A673 (cell line): ENCODE results near the gene KCNK17. TPM values are rescaled to one million over a fixed set of nuclear protein-coding genes. Genes with fewer than 3 reads are reported as not detected.

Source experiments
- BruUV-seq: library from RNA; stranded (reverse); fragments of 400-500 nt; replicated peaks from 2 replicates; lab custom pipeline; 2021; lab: Mats Ljungman, UMichigan
- CTCF ChIA-PET: fragments of 300-600 bp; sonication (Branson Sonifier 250); formaldehyde crosslinking; loops from one replicate; lab custom pipeline; 2022; ENCODE audit warnings: antibody characterized with exemption; lab: Charles Lee
- POLR2A ChIA-PET: fragments of 300-600 bp; sonication (Branson Sonifier 250); formaldehyde crosslinking; loops from one replicate; lab custom pipeline; 2022; ENCODE audit warnings: antibody characterized with exemption; ENCODE audit not compliant: low non-redundant PET; lab: Charles Lee
- DNase-seq: peaks from one replicate; pipeline ENCODE4 v3.0.0-alpha.2; 2015; ENCODE audit warnings: low spot score
- H3K27ac ChIP-seq: fragments of 200-600 bp; sonication (generic); 2 replicates; pipeline ENCODE4 v1.5.1; 2016; ENCODE audit warnings: mixed run types, low read depth, mild to moderate bottlenecking, mixed read lengths, antibody characterized with exemption, low read length; ENCODE audit not compliant: poor library complexity, severe bottlenecking
- H3K27me3 ChIP-seq: fragments of 200-600 bp; sonication (generic); replicated peaks from 2 replicates; pipeline ENCODE4 v1.6.1; 2017; ENCODE audit warnings: mixed run types, low read depth, mild to moderate bottlenecking, mixed read lengths, antibody characterized with exemption, low read length; ENCODE audit not compliant: insufficient read depth, poor library complexity
- H3K36me3 ChIP-seq: fragments of 200-600 bp; sonication (generic); 2 replicates; pipeline ENCODE4 v1.6.1; 2016; ENCODE audit warnings: mixed run types, mild to moderate bottlenecking, mixed read lengths, antibody characterized with exemption, low read length; ENCODE audit not compliant: insufficient read depth, poor library complexity, severe bottlenecking
- H3K4me1 ChIP-seq: fragments of 200-600 bp; sonication (generic); 2 replicates; pipeline ENCODE4 v1.6.1; 2017; ENCODE audit warnings: mixed run types, mild to moderate bottlenecking, mixed read lengths, antibody characterized with exemption, low read length; ENCODE audit not compliant: insufficient read depth, poor library complexity, severe bottlenecking
- H3K4me3 ChIP-seq: fragments of 200-600 bp; sonication (generic); 2 replicates; pipeline ENCODE4 v1.5.1; 2016; ENCODE audit warnings: low read depth, mixed run types, mild to moderate bottlenecking, mixed read lengths, low read length; ENCODE audit not compliant: poor library complexity, severe bottlenecking
- H3K9me3 ChIP-seq: fragments of 200-600 bp; sonication (generic); 2 replicates; pipeline ENCODE4 v1.6.1; 2016; ENCODE audit warnings: mixed run types, low read depth, mild to moderate bottlenecking, mixed read lengths, antibody characterized with exemption, low read length; ENCODE audit not compliant: poor library complexity, severe bottlenecking
- EZH2 ChIP-seq: fragments of 200-600 bp; sonication (generic); IDR thresholded peaks from 2 replicates; pipeline ENCODE4 v1.6.1; 2017; ENCODE audit warnings: borderline replicate concordance, low read depth, mild to moderate bottlenecking, mixed read lengths, antibody characterized with exemption, low read length; ENCODE audit not compliant: poor library complexity, severe bottlenecking
- intact Hi-C: fragments of 100-400 bp; cut with micrococcal nuclease; formaldehyde crosslinking; loops from one replicate; pipeline ENCODE4 v1.10.0; 2022; ENCODE audit not compliant: unreplicated experiment
- total RNA-seq: library from RNA; stranded (reverse); gene quantifications from 2 replicates; pipeline ENCODE4 v1.2.3, GENCODE V29; 2021
- TF ChIP-seq, protein P1 (sequence below): fragments of 300-800, 200-600 bp; sonication (generic); conservative IDR thresholded peaks from 2 replicates; pipeline ENCODE4 v1.5.1; 2017; ENCODE audit warnings: low read depth, mild to moderate bottlenecking, antibody characterized with exemption, low read length, moderate library complexity, mixed read lengths

Gene KCNK17
- total RNA-seq, 1 experiment from 2014 or later, result not detected

GRCh38 chr6:39268721-39269120, 45.5 kb downstream of the KCNK17 start:
- CTCF ChIA-PET, result no interaction called here
- TF ChIP-seq EZH2, result no peak
- TF ChIP-seq, protein P1, sequence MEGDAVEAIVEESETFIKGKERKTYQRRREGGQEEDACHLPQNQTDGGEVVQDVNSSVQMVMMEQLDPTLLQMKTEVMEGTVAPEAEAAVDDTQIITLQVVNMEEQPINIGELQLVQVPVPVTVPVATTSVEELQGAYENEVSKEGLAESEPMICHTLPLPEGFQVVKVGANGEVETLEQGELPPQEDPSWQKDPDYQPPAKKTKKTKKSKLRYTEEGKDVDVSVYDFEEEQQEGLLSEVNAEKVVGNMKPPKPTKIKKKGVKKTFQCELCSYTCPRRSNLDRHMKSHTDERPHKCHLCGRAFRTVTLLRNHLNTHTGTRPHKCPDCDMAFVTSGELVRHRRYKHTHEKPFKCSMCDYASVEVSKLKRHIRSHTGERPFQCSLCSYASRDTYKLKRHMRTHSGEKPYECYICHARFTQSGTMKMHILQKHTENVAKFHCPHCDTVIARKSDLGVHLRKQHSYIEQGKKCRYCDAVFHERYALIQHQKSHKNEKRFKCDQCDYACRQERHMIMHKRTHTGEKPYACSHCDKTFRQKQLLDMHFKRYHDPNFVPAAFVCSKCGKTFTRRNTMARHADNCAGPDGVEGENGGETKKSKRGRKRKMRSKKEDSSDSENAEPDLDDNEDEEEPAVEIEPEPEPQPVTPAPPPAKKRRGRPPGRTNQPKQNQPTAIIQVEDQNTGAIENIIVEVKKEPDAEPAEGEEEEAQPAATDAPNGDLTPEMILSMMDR, result no peak
- BruUV-seq, result no TSS peak
- intact Hi-C loops, result no loop called here
- H3K4me1 ChIP-seq, result no peaks in the 10 kb centered on the region
- H3K27me3 ChIP-seq, result peaks cover under 1% of the 10 kb centered on the region
- no peaks in the 10 kb centered on the region for H3K9me3 ChIP-seq
- DNase-seq, result no peak
- H3K36me3 ChIP-seq, result no peaks in the 10 kb centered on the region
- H3K27ac ChIP-seq, result no peak overlapping the region
- POLR2A ChIA-PET, result no interaction called here
- no peak overlapping the region for H3K4me3 ChIP-seq

DNA sequence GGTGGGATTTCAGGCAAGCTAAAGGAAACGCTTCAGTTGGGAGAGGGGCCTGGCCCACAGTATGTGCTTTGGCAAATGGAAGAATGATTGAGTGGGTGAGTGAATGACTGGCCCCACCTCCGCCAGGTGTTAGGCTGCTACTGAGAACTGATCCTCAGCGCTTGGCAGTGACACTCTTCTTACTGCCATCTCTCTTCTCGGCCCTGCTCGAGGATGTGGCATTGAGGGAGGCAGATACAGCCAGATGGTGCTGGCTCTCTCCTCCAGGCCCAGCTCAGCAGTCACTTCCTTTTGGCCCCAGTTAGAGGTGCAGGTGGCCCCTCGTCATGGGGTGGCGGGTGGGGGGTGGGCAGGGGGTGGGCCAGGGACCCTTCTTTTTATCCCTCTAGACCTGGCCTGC, 46.0 kb downstream of the KCNK17 start:
- intact Hi-C loops, result no loop called here
- no TSS peak for BruUV-seq
- Histone ChIP-seq H3K9me3 (no peaks in the 10 kb centered on the region), H3K27ac (no peak overlapping the region), H3K36me3 (no peaks in the 10 kb centered on the region), H3K27me3 (peaks cover 6% of the 10 kb centered on the region), H3K4me3 (no peak overlapping the region), H3K4me1 (no peaks in the 10 kb centered on the region)
- ChIA-PET POLR2A (no interaction called here), CTCF (no interaction called here)
- DNase-seq, result no peak
- TF ChIP-seq, protein P1, result no peak
- no peak for TF ChIP-seq EZH2

- TF ChIP-seq, protein P1, result no peak
- TF ChIP-seq EZH2, result no peak
- Histone ChIP-seq H3K4me3 (no peak overlapping the region), H3K4me1 (no peaks in the 10 kb centered on the region), H3K27ac (no peak overlapping the region), H3K9me3 (no peaks in the 10 kb centered on the region), H3K36me3 (no peaks in the 10 kb centered on the region), H3K27me3 (peaks cover 9% of the 10 kb centered on the region)
- intact Hi-C loops, result no loop called here
- no TSS peak for BruUV-seq
- POLR2A ChIA-PET, result no interaction called here
- CTCF ChIA-PET, result no interaction called here
- no peak for DNase-seq
Measured at GRCh38 chr6:39266782-39267355, 47.4 kb downstream of the KCNK17 start.
